HG03139 (cell line): Measurements from ENCODE around the gene TMEM138.

ENCODE experiments used
- ATAC-seq: cut with Tn5 transposase; IDR thresholded peaks from one replicate; pipeline ENCODE4 v1.9.1; 2021; ENCODE audit not compliant: unreplicated experiment

Gene TMEM138

DNA sequence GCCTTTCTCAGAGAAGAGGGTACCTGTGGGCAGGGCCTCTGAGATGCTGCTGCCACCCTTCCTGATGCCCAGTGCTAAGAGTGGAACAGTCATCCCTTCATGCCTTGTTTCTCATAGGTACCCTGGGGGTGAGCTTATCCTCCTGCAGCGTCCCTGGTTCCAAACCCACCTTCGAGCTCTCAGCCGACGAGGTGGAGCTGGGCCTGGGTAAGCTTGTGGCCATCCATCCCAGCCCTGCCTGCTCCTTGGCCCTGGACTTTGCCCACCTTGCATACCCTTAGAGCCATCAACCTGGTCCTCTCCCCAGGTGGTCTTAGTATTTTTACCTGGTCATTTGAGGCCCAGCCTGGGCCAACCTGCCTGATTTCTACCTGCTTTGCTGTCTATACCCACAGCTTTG lies 20.5 kb upstream of the TMEM138 start:
- ATAC-seq, result no peak

DNA sequence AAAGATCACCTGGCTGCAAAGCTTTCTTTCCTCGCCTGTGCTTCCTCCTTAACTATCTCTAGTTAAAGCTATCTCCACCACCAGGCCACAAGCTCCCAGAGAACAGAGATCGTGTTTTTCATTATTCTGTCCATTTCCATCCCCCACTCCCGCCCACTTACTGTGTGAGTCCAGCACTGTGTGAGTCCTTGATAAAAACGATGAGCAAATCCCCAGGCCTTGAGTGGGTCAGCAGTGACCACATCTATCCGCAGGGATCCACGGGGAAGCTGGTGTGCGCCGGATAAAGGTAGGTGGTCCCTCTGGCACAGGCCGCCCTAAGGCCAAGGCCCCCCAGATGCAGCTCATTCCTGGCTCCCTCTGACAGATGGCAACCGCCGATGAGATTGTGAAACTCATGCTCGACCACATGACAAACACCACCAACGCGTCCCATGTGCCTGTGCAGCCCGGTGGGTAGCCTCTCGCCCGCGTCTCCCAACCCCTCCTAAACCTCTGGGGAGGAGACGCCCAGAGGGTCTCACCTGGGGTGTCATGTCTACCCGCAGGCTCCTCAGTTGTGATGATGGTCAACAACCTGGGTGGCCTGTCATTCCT lies 19.9 kb upstream of the TMEM138 start:
- no peak for ATAC-seq

DNA sequence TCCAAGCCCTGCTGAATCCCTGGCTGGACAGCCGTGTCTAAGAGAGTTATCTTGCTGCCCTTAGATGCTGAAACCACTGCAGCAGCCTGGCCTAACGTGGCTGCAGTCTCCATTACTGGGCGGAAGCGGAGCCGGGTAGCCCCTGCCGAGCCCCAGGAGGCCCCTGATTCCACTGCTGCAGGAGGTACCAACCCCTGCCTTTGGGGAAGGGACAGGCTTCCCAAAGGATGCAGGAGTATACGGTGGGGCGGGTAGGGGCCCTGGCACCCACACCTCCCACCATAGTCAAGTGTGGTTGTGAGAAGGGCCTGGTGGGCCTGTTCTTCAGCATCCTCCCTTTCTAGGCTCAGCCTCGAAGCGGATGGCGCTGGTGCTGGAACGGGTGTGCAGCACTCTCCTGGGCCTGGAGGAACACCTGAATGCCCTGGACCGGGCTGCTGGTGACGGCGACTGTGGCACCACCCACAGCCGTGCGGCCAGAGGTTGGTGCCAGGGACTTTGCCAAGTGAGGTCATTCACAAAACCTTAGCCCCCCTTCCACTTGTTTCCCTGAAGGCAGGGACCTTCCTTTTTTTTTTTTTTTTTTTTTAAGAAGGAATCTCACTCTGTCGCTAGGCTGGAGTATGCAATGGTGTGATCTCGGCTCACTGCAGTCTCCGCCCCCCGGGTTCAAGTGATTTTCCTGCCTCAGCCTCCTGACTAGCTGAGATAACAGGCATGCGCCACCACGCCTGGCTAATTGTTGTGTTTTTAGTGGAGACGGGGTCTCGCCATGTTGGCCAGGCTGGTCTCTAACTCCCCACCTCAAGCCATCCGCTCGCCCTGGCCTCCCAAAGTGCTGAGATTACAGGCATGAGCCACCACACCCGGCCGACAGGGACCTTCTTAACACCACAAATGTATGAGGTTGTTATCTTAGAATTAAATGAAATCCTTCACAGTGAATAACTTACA lies 18.1 kb upstream of the TMEM138 start:
- no peak for ATAC-seq

DNA sequence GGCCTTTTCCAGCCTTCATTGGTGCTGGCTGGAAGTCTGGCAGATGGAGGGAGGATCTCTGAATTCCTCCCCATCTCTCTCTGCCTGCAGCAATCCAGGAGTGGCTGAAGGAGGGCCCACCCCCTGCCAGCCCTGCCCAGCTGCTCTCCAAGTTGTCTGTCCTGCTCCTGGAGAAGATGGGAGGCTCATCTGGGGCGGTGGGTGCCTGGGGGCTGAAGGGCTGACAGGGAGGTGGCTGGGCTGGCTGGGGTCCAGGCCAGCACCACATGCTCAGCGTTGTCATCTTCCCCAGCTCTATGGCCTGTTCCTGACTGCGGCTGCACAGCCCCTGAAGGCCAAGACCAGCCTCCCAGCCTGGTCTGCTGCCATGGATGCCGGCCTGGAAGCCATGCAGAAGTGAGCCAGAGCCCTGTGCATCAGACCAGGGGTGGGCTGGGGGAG lies 17.0 kb upstream of the TMEM138 start:
- no peak for ATAC-seq

DNA sequence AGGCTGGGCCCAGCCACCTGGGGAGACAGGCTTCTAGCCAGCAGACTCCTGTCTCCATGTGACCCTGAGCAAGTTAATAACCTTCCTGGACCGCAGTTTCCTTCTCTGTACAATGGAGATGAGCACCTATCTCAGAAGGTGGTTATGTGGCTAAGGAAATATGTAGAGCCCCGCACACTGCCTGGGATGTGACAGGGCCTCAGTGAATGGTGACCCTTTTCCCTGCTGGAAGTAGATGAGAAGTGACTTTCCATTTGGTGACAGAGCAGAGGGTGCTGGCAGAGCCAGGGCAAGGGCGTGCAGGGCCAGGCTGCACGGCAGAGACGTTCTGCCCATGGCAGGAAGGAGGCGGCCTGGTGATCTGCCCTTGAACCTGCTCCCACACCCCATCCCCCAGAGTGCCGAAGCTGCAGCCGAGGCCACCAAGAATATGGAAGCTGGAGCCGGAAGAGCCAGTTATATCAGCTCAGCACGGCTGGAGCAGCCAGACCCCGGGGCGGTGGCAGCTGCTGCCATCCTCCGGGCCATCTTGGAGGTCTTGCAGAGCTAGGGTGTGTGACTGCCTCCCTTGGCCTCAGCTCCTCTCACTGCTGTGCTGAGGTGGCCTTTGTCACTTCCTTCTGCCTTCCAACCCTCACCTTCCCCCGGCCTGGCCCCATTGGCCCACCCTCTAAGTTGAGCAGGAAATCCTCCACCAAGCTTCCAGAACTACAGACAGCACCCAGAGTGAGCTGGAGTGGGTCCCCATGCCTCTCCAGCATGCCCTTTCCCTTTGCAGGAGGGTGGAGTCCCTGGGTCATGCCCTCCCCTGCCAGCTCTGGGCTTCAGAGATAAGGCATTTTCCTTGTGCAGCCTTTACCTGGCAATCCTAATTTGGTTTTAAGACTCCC lies 16.0 kb upstream of the TMEM138 start:
- ATAC-seq, result no peak

DNA sequence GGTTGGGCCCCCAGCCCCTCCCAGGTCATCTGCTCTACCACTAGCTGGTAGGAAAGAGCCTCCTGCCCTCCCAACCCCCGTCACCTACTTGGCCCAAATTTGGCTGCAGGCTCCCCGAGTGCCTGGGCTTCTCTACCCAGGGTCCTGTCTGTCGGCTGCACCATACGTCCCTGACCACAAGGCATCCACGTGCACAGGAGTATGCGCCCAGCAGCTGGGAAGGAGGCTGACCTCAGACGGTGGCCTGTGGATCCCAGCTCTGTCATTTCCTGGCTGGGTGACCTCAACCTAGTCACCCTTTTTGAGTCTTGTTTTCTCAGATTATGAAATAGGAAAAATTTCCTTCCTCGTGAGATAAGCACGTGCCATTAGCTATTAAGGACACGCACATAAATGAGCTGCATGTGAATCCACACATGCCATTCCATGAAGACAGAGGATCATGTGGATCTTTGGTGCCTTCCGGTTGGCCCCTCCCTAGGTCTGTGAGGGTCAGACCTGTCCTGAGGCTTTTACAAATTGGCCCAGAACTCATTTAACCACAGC lies 14.2 kb upstream of the TMEM138 start:
- no peak for ATAC-seq

DNA sequence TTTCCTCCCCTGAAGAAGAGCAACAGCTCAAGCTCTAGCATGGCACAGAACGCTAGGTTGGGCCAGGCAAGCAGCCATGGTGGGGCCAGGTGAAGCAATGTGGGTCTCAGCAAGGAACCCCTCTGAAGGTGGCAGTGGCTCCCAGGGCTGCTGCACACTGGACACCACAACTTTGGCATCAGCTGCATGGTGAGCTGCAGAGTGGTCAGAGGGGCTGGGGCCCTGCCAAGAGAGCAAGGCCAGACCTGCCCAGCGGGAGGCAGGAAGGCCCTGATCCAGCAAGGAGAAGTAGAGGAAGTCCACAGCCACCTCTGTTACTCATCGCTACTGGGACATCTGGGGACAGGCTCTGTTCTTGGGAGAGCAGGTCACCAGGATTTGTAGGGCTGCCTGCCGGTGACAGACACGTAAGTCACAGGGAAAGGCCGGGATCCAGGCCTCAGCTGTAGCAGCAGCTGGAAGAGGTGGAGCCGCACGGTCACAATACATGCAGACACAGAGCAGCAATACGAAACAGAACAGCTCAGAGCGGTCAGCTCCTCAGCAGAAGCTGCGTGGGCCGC lies 12.9 kb upstream of the TMEM138 start:
- no peak for ATAC-seq

DNA sequence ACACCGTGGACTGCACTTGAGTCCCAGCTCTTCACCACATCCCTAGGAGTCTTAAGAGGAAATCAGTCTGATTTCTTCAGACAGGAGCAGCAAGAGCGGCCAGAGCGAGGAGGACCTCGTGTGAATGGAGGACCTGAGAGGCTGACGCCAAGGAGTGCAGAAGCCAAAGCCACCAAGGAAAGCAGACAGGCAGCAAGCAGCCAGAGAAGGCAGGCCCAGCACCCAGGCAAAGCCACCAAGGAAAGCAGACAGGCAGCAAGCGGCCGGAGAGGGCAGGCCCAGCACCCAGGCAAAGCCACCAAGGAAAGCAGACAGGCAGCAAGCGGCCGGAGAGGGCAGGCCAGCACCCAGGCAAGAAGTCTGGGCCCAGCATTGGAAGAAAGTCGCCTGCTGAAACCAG lies 12.3 kb upstream of the TMEM138 start:
- no peak for ATAC-seq

DNA sequence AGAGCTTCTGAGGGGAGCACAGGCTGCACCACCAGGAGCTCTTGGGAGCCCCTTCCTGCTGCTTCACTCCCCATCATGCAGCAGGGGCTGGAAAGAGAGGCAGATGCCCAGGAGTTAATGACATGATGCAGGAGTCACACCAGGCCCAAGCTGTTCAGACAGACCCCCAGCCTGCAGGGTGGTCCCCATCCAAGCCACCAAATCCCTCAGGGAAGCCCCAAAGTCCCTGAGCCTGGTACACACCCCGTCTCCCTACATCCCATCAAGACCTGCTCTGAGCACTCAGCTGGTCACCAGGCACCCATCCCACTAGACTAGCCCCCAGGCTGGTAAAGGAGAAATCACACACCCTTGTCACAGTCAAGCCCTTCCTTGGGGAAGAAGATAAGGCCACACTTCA lies 11.8 kb upstream of the TMEM138 start:
- no peak for ATAC-seq

DNA sequence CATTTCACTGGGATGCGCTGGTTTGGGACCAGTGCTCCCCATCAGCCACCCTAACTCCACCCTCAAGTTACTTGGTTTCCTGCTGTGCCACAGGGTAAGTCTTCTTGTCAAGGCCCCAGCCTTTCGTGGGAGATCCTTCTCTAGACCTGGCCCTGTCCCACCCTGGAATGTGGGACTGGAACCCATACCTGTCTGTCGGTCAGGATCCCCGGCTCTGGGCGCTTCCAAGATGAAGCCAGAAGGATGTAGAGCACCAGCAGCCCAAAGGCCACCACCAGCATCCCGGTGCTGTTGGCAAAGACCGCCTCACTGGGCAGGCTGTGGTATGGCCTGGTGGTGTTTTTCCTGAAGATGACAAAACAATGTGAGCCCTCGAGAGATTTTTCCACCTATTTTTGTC lies 11.4 kb upstream of the TMEM138 start:
- ATAC-seq, result no peak

DNA sequence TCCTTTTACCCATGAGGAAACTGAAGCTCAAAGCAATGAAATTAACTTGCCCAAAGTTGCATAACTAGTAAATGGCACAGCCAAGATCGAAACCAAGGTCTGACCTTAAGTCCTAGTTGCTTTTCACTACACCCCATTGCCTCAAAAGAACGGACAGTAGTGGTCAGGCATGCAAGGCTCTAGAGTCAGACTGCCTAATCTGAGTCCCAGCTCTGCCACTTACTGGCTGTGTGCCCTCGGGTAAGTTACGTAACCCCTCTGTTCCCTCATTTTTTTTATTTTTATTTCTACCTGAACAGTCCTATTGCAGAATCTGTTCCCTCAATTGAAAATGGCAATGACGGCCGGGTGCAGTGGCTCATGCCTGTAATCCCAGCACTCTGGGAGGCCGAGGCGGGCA lies 10.1 kb upstream of the TMEM138 start:
- ATAC-seq, result no peak

DNA sequence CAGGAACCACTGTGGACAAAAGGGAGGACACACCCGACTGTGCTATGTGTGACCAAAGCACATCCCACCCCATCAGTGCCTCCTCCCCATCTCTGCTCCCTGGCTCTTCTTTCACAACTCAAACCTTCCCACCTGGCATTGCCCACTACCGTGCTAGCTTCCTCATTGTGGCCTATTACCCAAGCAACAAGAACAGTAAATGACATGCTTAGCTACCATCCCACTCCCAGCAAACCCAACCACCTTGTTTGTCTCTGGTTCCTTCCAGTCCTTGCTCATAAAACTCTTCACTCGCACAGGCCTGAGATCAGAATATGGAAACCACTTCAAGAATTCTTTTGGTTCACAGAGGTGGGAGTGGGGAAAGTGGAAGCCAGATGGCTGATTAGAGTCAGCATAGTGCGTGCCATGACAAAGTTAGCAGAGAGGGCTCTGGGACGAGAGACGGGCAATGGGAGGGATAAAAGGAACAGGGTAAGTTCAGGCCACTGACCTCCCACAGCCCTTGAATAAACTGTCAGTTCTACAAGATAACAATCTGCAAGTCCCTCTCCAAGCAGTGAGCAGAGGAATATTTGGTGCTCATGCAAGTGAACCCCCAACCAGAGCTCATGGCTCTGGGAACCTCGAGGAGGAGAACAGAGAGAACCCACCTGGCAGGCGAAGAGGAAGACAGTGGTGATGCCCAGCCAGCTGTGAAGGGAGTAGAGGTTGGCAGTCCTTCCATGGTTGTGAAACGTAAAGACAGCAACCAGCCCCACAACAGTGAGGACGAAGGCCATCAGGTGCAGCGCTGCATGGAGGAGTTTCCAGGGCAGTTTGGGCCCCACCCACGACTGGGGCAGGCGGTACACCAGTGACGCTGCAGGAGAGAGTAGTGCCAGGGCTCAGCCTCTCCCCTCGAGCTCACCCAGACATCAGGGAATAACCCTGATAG lies 8.8 kb upstream of the TMEM138 start:
- ATAC-seq, result no peak

DNA sequence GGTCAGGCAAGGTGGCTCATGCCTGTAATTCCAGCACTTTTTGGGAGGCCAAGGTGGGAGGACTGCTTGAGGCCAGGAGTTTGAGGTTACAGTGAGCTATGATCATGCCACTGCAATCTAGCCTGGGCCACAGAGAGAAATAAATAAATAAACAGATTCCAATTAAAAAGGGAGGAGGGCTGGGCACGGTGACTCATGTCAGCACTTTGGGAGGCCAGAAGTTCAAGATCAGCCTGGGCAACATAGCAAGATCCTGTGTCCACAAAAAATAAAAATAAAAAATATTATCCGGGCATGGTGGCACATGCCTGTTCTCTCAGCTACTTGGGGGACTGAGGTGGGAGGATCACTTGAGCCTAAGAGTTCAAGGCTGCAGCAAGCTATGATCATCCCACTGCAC lies 8.0 kb upstream of the TMEM138 start:
- no peak for ATAC-seq

DNA sequence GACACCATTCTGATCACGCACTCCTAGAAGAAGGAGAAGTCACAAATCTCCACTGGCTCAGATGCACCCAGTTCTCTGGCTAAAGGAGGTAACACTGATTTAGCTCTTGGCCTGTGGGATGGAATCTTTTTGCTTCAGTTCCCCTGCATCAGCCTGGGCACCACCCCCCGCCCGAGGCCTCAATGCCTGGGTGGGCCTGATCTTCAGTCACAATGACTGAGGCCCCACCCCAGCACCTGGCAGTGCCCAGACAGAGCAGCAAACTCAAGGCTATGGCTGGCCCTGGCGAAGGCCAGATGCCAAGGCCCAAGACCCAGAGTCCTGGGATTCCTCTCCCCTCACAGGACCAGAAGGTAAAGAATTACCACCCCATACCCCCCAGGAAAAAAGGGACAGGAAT lies 5.5 kb upstream of the TMEM138 start:
- no peak for ATAC-seq

DNA sequence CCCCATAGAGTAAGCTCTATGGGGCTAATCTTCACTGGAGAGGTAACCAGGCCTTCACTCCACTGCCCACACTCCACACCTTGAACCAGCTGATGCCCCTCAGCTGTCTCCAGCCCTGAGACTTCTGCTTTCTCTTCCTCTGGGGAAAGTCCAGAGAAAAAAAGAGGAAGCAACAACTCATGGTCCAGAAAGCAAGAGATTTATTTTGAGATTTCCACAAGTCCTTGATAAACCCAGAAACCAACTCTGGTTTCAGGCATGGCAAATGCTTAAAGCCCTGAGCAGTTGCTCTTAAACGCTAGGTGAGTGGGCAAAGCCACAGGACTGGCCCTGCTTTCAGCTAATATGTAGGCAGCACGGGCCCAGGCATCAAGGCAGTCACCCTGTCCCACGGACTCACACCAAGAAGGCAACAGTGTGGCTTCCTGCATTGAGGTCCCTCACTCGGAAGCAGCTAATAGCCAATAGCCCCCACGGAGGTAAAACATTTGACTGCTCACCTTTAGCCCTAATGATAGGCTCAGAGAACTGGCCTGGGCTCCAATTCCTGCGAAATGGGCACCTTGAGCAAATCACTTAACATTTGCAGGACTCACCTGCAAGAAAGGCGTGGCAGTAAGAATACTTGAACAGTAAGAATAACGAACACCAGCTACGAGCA lies 4.8 kb upstream of the TMEM138 start:
- peak; percentile 44 for ATAC-seq

DNA sequence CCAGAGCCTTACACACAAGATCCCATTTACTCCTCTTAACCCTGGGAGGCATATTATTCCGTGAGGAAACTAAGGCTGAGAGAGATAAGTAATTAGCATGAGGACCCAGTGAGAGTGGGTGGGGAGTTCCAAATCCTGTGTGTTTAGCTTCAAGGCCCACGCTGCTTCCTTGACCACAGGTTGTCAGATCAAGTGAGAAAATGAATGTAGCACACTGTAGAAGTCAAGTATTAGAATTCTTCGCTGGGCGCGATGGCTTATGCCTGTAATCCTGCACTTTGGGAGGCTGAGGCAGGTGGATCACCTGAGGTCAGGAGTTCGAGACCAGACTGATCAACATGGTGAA lies 4.3 kb upstream of the TMEM138 start:
- ATAC-seq, result no peak

DNA sequence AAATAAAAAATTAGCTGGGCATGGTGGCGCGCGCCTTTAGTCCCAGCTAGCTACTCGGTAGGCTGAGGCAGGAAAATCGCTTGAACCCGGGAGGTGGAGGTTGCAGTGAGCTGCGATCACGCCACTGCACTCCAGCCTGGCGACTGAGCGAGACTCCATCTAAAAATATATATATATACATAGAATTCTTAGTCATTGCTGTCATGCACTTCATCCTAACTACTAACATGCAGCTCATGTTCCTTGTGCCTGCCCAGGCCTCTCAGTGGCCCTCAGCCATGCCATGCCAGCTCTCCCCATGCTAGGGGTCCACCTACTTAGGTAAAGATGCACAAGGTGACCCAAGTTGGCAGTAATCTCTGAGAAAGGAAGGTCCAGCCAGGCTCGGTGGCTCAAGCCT lies 3.6 kb upstream of the TMEM138 start:
- no peak for ATAC-seq

DNA sequence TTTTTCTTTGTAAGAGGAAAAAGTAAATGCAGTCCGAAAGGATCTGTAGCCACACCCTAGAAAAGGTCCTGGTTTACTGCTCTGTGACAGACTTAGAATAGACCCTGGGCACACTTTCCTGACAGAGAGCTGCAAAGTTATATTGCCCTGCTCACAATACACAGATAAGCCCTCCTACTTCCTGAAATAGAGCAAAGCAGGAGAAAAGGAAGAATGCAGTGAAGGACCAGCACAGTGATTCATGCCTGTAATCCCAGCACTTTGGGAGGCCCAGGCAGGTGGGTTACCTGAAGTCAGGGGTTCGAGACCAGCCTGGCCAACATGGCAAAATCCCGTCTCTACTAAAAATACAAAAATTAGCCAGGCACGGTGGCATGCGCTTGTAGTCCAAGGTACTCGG lies 2.7 kb upstream of the TMEM138 start:
- no peak for ATAC-seq

DNA sequence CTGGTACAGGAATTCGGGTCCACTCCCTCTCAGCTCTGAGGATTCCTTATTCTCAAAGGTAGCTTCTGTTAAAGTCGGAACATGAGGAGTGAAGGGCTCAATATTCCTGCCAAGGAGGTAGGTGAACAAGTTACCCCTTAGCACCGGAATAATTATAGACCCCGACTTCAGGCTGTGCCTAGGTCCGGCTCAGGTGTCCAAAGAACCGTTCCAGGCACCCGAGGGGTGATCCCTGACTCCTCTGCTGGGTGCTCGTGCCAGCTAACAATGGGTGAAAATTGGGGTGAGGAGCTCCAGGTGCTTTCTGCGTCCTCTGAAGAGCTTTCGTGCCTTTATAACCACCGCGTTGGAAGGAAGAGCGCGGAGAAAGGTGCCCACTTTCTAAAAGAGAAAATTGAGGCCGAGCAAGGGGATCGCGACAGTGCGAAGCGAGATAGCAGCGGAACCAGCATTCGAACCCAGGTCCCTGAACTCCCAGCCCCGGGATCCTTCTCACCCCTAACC lies 885 bp upstream of the TMEM138 start:
- ATAC-seq, result no peak
